GM19351 (cell line): Measurements from ENCODE around the gene EXOSC2.
"Not testable (repeated sequence)": the region's sequence is repeated elsewhere in the genome, so short reads cannot be mapped to it uniquely, and the experiment has no call there.

Experiments
- ATAC-seq: cut with Tn5 transposase; IDR thresholded peaks from one replicate; pipeline ENCODE4 v1.9.1; 2021; ENCODE audit warnings: mild to moderate bottlenecking, moderate library complexity; ENCODE audit not compliant: unreplicated experiment

EXOSC2 gene

DNA sequence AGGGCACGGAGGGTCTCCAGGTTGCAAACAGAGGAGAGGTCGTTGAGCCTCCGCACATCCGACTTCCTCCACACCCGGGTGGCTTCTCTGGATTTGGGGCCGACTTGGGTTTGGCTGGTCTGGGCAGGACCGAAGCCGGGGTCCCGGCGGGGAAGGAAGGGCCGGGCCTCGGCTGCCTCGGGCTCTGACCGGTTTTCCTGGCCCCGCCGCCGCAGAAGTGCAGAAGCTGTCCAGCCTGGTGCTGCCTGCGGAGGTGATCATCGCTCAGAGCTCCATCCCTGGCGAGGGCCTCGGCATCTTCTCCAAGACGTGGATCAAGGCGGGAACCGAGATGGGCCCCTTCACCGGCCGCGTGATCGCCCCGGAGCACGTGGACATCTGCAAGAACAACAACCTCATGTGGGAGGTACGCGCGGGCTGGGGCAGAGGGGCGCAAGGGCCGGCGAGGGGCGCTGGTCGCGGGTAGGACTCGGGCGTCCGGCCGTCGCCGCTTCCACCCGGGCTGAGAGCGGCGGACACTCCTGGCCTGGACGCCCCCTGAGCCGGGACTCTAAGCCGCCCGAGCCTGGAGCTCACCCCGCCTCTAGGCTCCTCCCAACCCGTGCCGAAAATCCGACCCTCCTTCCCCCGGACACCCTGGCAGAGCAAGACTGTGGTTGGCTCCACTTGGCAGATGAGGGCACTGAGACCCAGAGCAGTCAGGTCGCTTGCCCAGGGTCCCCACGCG is 27.0 kb upstream of the EXOSC2 start:
- ATAC-seq: no peak

DNA sequence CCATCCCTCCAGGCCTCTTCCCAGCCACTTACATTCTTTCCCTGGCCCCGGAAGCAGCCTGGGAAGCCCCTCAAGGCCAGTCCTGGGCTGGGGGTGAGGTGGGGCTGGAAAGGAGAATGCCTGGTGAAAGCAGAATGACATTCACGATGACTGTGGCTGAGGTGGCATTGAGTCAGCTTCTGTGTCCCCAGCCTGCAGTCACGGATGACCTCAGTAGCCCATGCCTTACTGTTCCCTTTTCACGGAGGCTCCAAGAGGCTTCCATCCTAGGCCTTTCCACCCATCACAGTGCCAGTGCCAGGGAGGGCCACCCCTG is 26.5 kb upstream of the EXOSC2 start:
- ATAC-seq: no peak

DNA sequence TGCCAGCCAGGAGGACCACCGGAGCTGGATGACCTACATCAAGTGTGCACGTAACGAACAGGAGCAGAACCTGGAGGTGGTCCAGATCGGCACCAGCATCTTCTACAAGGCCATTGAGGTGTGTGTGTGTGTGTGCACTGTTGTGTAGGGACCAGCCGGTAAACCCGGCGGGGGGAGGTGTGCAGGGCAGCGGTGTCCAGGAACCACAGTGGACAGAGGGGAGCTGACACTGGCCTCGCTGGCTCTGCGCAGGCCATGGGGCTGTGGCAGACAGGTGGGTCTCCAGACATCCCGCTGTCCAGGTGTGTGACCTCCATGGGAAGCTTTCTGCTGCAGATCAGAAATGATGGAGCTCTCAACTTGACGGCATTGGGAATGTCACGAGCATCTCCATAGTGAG is 25.4 kb upstream of the EXOSC2 start:
- ATAC-seq: no peak

DNA sequence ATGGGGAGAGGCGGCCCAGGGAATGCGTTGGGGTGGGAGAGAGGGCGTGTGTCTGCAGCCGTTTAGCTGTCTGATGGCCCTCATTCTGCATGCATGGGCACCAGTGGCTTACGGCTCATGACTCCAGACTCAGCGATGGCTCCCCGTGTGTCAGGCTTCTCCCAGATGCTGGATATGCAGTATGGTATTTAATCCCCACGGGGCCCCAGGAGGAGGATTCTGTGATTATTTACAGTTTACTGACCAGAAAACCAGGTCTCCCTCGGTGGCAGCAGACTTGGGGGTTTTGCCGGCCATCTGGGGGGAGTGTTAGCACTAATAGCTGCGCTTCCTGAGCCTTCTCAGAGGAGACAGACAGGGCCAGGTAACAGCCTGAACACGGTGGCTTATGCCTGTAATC is 24.9 kb upstream of the EXOSC2 start:
- ATAC-seq: no peak

DNA sequence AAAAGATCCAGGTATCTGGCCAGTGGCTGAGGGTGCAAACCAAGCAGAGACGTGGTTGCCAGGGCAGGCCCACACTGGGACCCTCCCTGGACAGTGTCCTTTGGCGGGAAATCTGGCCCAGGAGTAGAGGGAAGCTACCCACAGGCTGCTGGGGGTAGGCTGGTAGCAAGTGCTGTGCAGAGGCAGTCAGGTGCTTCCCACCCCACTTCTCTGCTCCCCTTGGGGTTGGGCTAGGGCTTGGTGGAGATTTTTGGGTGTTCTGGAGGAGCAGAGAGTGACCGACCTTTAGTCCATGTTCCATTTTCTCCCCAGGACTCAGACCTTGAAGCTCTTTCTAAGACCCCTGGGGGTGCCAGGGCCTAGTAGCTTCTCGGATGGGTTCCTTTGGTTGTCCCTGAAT is 23.6 kb upstream of the EXOSC2 start:
- ATAC-seq: no peak

DNA sequence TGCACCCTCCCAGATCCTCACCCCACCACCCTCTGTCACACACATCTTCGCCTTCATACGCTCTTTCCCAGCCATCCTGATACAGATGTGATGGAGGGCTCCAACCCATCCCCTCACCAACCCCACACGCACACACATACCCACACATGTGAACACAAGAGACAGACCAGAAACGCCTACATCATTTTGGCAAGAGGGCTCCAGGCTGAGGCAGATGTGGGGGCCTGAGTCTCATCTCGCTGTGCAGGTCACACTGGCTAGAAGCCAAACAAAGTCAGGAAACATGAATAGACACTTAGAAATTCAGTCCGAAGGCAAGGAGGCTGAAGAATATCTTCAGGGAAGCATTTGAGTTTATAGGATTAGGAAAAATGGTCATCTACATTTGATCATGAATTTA is 22.9 kb upstream of the EXOSC2 start:
- ATAC-seq: no peak

DNA sequence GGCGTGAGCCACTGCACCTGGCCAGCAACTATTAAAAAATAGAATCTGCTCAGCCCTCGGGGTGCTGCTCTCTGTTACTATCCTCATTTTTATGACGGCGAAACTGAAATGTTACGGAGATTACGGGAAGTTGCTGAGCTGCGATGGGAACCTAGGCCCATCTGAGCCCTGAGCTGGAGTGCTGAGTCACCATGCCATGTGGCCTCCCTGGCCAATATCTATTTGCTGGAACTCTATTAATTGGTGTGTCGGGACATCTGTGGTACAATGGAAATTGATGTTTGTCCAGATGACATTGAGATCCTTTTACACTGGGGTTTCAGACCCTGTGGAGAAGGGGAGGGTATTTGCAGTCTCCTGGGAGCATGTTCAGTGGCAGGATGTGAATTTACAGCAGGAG is 21.1 kb upstream of the EXOSC2 start:
- no peak for ATAC-seq

DNA sequence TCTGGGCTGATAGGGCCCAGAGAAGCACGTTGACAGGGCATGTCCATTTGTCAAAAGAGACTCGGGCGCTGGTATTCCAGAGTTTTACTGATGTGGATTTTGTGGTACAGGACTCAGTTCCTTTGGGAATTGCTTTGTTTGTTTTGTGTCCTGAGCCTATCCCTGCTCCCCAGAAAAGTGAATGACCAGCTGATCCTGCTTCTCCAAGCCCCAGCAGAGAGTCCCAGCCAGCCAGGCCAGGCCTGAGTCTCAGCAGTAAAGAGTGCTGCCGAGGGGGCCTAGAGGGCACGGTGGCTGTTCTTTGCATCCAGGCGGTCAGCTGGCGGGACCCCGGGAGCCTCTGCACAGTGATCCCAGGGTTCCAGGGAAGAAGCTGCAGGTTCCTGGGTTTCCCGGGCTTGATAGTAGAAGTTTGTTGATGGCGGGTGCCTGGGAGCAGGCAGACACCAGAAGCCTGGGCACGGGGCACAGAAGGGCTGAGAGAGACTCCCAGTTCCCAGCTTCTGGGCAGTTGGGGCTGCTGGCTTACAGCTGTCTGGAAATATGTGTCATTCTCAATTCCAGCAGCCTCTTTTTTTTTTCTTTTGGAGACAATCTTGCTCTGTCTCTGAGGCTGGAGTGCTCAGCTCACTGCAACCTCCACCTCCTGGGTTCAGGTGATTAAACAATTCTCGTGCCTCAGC is 20.5 kb upstream of the EXOSC2 start:
- no peak for ATAC-seq

DNA sequence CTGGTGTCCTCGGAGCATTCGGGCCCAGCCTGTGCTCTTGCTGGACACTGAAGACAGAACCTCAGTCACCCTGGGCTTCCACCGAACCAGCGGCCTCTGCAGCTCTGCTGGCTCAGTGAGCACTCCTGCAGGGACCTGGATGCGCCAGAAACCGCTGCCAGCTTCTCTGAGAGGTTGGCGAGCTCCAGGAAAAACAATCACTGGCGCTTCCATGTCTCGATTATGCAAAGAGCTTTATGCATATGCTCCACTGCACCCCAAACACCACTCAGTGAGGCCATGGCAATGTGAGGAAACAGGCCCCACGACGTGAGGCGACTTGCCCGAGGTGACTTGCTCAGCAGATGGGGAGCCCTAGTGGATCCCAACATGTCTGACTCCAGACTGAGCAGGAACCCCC is 18.2 kb upstream of the EXOSC2 start:
- ATAC-seq: no peak

DNA sequence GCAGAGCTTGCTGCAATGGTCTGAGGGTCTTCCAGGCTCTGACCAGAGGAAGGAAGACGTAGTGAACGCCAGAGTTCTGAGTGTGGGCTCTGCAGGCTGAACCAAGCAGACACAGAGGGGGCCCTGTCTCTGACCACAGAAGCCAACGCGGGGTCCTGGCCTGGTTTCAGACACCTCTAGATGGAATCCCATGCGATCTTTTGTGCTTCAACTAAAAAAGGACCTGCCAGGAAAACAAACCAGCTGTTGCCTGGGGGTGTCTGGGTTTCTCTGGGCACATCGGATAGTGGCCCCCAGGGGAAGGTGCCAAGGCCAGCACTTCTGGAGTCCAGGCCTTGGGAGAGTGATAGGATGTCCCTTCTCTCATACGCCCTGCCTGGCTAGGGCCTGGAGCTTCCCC is 16.3 kb upstream of the EXOSC2 start:
- no peak for ATAC-seq

DNA sequence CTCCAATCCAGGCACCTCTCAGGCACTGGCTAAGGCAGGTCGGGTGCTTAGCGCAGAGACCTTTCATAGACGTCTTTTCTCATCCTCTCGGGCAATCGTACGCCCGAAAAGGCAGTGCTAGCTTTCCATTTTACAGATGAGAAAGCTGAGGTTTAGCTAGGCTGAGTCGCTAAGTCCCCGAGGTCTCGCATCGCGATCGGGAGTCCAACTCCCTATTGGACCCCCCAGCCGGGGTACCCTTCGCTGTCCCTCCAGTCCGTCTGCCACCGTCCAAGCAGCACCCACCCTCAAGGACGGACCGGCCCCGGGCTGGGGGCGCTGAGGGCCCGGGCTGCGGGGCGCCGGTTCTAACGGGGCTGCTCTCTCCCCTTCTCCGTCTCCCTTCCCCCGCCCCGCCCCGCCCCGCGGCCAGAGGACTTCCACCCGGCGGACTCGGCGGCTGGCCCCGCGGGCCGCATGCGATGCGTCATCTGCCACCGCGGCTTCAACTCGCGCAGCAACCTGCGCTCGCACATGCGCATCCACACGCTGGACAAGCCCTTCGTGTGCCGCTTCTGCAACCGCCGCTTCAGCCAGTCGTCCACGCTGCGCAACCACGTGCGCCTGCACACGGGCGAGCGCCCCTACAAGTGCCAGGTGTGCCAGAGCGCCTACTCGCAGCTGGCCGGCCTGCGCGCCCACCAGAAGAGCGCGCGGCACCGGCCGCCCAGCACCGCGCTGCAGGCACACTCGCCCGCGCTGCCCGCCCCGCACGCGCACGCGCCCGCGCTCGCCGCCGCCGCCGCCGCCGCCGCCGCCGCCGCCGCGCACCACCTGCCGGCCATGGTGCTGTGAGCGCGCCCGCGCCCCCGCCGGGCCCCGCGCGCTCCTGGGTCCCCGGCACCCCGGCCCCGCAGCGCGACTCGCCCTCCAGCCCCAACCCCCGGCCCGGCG is 12.5 kb upstream of the EXOSC2 start:
- peak; percentile 59 for ATAC-seq

DNA sequence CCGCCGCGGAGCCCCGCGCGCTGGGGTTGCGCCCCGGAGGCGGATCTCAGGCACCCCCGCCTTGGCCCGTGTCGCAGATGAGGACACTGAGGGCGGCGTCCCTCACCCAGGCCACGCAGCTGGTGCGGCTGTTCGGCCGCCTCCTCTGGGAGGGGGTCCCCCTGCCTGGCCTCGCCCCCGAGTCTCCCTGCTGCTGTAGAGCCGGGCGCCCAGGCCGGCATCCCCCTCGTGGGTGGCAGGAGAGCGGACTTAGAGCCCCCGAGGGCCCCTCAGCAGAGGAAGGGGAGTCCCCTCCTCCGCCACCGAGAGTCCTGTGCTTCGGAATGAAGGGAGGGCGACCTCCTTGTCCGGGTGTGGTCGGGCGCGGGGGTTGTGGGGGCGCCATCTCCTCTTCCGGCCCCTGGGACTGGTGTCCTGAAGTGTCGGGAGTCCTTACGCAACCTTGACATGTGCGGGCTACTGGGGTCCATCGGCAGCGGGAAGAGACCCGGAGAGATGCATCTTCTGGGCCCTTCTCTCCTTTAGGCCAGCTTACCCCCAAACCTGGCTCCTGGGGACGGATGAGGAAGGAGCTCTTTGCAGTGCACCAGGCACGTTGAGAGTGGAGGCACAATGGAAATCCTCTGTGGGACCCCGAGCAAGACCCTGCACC is 11.7 kb upstream of the EXOSC2 start:
- ATAC-seq: peak; percentile 22

DNA sequence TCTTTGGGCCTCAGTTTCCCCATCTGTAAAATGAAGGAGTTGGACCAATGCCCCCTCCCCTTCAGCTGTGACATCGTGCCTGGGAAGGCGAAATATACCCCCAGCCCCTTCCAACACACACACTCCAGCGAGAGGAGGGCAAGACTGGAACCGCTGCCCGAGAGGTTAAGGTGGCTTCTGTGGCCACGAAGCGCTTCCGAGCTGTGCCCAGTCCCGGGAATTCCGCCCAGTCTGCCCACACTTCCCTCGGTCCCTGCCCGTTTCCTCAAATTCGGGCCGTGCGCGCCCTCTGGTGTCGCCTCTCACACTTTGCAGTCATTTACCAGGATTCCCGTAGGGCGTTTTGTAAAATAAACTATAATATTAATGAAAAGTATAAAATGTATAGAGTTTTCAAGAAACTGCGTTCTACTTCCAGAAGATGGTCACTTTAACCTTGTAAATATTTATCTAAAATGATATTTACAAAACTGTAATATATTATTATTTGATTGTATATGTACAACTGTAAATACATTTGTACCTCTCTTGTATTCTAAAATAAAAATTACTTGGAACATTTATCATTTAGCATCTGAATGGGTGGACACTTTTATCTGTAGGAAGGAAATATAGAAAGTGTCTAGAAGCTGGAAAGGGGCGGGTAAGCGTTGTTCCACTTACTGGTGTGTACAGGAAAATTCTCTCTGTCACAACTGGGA is 11.0 kb upstream of the EXOSC2 start:
- ATAC-seq: no peak

DNA sequence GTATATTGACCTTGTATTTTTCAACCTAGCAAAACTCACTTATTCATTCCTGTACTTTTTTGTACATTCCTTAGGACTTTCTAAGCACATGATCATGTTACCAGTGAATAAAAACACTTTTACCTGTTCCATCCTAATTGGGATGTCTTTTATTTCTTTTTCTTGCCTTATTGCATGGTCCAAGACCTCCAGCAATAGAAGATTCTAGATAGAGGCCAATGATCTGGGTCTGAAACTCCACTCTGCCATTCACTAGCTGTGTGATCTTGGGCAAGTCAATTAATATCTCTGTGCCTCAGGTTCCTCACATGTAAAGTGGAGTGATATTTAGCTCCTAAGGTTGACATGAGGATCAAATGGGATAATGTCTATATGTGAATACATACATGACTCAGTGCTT is 8.5 kb upstream of the EXOSC2 start:
- ATAC-seq: no peak

DNA sequence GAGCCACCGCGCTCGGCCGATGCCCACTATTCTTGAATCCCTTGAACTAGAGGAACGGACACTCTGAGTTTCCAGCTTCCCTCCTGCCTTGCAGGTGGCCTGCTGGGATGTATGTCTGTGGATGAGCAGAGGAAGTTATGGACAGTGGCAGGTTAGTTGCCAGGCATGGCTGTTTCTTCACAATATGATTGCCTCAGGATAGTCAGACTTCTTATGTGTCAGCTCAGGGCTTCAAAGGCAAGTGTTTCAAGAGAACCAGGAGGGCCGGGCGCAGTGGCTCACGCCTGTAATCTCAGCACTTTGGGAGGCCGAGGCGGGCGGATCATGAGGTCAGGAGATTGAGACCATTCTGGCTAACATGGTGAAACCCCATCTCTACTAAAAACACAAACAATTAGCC is 7.6 kb upstream of the EXOSC2 start:
- not testable (repeated sequence) for ATAC-seq

DNA sequence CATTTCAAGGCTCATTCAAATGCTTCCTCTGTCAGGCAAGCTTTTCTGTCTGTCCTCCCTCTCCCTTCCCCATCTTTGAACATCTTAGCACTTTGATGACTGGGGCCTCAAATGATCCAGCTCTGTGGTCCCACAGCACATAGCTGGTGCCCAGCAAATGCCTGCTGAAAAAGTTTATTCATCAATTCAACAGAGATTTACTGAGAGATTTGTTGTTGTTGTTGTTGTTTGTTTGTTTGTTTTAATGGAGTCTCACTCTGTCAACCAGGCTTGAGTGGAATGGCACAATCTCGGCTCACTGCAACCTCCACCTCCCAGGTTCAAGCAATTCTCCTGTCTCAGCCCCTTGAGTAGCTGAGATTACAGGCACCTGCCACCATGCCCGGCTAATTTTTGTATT is 6.0 kb upstream of the EXOSC2 start:
- ATAC-seq: no peak

DNA sequence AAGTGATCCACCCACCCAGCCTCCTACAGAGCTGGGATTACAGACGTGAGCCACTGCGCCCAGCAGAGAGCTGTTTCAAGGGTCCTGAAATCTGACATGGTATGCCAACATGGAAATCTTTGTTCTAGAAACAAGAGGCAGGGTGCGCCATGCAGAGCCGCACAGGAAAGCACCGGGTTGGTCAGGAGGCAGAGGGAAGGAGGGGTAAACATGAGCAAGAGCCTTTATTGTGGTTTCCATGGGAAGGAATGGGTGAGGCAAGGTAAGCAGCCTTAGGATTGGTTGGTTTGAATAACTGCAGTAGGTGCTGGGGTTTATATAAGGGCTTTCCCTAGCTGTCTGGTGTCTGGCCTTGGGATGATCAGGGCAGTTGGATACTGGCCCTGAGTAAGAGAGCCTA is 5.5 kb upstream of the EXOSC2 start:
- no peak for ATAC-seq

DNA sequence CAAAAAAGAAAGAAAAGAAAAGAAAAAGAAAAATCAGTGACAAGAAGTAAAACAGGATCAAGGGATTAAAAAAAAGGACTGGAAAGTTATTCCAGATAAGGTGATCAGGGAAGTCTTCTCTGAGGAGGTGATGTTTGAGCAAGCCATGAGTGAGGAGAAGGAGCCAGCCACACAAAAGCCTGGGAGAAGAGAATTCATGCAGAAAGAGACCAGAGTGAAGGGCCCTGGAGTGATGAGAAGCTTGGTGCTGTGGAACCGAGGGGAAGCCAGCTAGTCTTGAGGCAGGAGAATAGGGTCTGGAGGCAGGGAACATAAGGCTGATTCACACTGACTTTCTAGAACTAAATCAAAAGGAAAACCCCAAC is 4.0 kb upstream of the EXOSC2 start:
- no peak for ATAC-seq

DNA sequence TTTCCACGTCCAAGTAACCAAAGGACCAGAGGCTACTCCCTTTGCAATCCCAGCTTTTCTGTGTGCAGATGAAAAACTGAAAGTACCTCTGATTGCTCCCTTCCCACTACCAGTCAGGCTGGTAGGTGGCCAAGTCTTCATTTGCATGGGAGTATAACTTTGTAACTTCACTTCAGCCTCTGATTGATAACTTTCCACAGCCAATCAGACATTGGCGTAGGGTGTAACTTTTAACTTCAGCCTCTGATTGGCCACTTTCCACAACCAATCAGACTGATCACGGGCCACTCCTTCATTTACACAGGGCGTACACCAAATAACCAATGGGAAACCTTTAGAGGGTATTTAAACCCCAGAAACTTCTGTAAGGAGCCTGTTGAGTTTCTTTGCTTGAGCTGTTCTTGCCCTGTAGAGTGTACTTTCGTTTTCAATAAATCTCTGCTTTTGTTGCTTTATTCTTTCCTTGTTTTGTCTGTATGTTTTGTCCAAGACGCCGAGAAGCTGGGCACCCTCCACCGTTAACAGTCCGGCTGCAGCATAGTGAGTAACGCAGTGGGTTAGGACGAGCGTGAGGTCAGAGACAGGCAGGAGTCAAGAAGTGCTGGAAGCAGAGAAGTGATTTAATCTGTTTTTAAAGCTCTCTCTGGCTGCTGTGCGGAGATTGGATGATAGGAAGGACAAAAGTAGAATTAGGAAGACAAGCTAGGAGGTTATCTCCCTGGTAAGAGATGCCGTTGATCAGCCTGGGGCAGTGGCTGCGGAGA is 3.5 kb upstream of the EXOSC2 start:
- ATAC-seq: no peak

DNA sequence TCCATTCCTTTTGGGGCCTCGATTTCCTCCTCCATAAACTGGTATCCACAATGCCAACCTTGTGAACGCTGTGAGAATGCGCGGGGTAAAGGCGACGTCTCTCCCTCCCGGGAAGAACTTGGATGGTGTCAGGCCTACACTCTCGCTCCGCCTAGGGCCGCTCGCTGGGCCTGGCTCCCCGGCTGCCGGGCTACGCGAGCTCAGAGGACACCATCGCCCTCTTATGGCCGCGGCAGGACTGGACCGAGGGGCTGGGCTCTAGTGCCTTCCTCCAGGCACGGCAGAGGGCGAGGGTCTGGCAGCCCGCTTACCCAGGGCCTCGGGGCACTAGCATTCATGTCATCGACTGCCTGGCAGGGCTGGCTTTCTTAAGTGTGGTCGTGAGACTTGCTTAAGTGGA is 1.3 kb upstream of the EXOSC2 start:
- ATAC-seq: no peak
